Endothelial cell (in vitro differentiated cells): ENCODE measurements around the gene C7. TPM values are rescaled to one million over a fixed set of nuclear protein-coding genes. Genes with fewer than 3 reads are reported as not detected.

ENCODE experiments used
- DNase-seq: peaks from one replicate; pipeline ENCODE4 v3.0.0; 2021; ENCODE audit warnings: low spot score
- H3K27ac Mint-ChIP-seq: one replicate; pipeline ENCODE4 v1.8.0; 2021; ENCODE audit warnings: mixed read lengths, inconsistent platforms; ENCODE audit not compliant: unreplicated experiment
- H3K27me3 Mint-ChIP-seq: one replicate; pipeline ENCODE4 v1.8.0; 2021; ENCODE audit warnings: mild to moderate bottlenecking, moderate library complexity, mixed read lengths, inconsistent platforms; ENCODE audit not compliant: unreplicated experiment
- H3K36me3 Mint-ChIP-seq: one replicate; pipeline ENCODE4 v1.8.0; 2021; ENCODE audit warnings: mild to moderate bottlenecking, low read depth, mixed read lengths, inconsistent platforms; ENCODE audit not compliant: unreplicated experiment
- H3K4me1 Mint-ChIP-seq: one replicate; pipeline ENCODE4 v1.8.0; 2021; ENCODE audit warnings: mild to moderate bottlenecking, mixed read lengths, inconsistent platforms; ENCODE audit not compliant: unreplicated experiment
- H3K4me3 Mint-ChIP-seq: one replicate; pipeline ENCODE4 v1.8.0; 2021; ENCODE audit warnings: mild to moderate bottlenecking, mixed read lengths, inconsistent platforms; ENCODE audit not compliant: unreplicated experiment
- H3K9me3 Mint-ChIP-seq: one replicate; pipeline ENCODE4 v1.8.0; 2021; ENCODE audit warnings: mixed read lengths, inconsistent platforms; ENCODE audit not compliant: unreplicated experiment
- total RNA-seq: library from RNA; stranded (reverse); fragmentation: NEBNext Ultra II Directional; extraction: Animal tissue kit (Norgen Biotek cat#: 25700); gene quantifications from one replicate; pipeline ENCODE4 v1.2.1, GENCODE V29; 2021; ENCODE audit not compliant: unreplicated experiment
- TF ChIP-seq, protein P1 (sequence below): fragments of 200-600 bp; sonication (generic); IDR thresholded peaks from one replicate; pipeline ENCODE4 v1.5.0; 2021; ENCODE audit warnings: antibody characterized with exemption; ENCODE audit not compliant: unreplicated experiment

The C7 gene
- total RNA-seq, 1 donor from 2014 or later: 1.5 TPM

GRCh38 chr5:40986666-40987065 lies 77.4 kb downstream of the C7 start:
- H3K4me3 Mint-ChIP-seq: no peak overlapping the region
- H3K27me3 Mint-ChIP-seq: no peaks in the 10 kb centered on the region
- no peak for DNase-seq
- no peaks in the 10 kb centered on the region for H3K9me3 Mint-ChIP-seq
- no peak overlapping the region for H3K27ac Mint-ChIP-seq
- TF ChIP-seq, protein P1, sequence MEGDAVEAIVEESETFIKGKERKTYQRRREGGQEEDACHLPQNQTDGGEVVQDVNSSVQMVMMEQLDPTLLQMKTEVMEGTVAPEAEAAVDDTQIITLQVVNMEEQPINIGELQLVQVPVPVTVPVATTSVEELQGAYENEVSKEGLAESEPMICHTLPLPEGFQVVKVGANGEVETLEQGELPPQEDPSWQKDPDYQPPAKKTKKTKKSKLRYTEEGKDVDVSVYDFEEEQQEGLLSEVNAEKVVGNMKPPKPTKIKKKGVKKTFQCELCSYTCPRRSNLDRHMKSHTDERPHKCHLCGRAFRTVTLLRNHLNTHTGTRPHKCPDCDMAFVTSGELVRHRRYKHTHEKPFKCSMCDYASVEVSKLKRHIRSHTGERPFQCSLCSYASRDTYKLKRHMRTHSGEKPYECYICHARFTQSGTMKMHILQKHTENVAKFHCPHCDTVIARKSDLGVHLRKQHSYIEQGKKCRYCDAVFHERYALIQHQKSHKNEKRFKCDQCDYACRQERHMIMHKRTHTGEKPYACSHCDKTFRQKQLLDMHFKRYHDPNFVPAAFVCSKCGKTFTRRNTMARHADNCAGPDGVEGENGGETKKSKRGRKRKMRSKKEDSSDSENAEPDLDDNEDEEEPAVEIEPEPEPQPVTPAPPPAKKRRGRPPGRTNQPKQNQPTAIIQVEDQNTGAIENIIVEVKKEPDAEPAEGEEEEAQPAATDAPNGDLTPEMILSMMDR: no peak
- H3K4me1 Mint-ChIP-seq: peaks cover 12% of the 10 kb centered on the region
- no peaks in the 10 kb centered on the region for H3K36me3 Mint-ChIP-seq

DNA sequence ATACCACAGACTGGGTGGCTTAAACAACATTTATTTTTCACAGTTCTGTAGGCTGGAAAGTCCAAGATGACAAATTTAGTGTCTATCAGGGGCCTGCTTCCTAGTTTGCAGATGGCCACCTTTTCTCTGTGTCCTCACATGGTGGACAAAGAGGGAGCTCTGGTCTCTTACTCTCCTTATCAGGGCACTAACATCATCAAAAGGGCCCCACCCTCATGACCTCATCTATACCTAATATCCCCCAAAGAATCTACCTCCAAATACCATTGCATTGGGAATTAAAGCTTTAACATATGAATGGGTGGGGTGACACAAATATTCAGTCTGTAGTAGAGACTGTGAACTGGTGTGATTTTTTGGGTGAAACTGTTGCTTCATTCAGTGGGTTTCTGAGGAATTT lies 78.1 kb downstream of the C7 start:
- Mint-ChIP-seq H3K27ac (no peak overlapping the region), H3K4me1 (peaks cover 12% of the 10 kb centered on the region), H3K27me3 (no peaks in the 10 kb centered on the region), H3K9me3 (no peaks in the 10 kb centered on the region), H3K36me3 (no peaks in the 10 kb centered on the region), H3K4me3 (no peak overlapping the region)
- TF ChIP-seq, protein P1: no peak
- no peak for DNase-seq

GRCh38 chr5:40988746-40989510 lies 79.6 kb downstream of the C7 start:
- Mint-ChIP-seq H3K27ac (no peak overlapping the region), H3K4me3 (no peak overlapping the region), H3K36me3 (no peaks in the 10 kb centered on the region), H3K9me3 (no peaks in the 10 kb centered on the region), H3K27me3 (no peaks in the 10 kb centered on the region), H3K4me1 (peaks cover 12% of the 10 kb centered on the region)
- TF ChIP-seq, protein P1: no peak
- no peak for DNase-seq

DNA sequence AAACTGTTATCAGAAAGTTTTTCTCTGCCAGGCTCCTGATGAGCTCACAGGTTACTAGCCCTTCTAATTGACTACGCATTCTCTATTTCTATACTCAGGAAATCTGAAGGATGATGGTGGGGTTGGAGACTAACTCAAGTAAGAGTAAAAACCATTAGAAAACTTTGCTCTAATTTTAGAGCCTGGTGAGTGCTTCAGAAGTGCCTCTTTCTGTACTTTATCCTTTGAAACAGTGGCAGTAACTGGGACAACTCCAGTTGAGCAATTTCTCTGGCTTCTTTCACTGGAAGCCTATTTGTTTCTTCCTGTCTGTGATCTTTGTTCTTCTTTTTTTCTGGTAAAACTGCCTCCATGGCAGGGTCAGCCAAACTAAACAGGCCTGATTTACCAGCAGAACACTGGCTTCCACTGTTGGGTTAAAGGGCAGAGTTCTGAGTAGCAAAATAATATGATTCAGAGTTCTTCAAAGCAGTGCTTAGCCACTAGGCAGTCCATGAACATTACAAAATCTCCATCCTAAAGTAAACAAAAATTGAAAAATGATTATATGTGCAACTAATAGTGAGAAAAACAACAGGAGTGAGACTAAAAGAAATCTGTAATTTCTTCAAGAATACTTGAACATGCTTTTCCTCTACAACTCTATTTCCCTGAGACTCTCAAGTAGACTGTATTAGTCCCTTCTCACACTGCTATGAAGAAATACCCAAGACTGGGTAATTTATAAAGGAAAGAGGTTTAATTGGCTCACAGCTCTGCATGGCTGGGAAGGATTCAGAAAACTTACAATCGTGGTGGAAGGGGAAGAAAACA lies 82.1 kb downstream of the C7 start:
- Mint-ChIP-seq H3K27me3 (no peaks in the 10 kb centered on the region), H3K27ac (no peak overlapping the region), H3K4me1 (peaks cover 7% of the 10 kb centered on the region), H3K9me3 (no peaks in the 10 kb centered on the region), H3K36me3 (no peaks in the 10 kb centered on the region), H3K4me3 (no peak overlapping the region)
- DNase-seq: no peak
- TF ChIP-seq, protein P1: no peak

- H3K36me3 Mint-ChIP-seq: no peaks in the 10 kb centered on the region
- TF ChIP-seq, protein P1: no peak
- no peak overlapping the region for H3K4me3 Mint-ChIP-seq
- H3K27me3 Mint-ChIP-seq: no peaks in the 10 kb centered on the region
- DNase-seq: no peak
- H3K4me1 Mint-ChIP-seq: peaks cover under 1% of the 10 kb centered on the region
- H3K9me3 Mint-ChIP-seq: no peaks in the 10 kb centered on the region
- no peak overlapping the region for H3K27ac Mint-ChIP-seq
Observed at GRCh38 chr5:40991981-40992559, 82.8 kb downstream of the C7 start.
